Measurements from ENCODE around the gene DDX51.
A peak's percentile ranks its signal among the peaks of the same experiment; 100 is the strongest.

The DDX51 gene

GRCh38 chr12:132163041-132163910 is 19.2 kb upstream of the DDX51 start:
- ChIA-PET POLR2A (no interaction called here), CTCF (interaction anchor here (1.0 to 4.1 kb wide), 5 partner anchors 10 to 450 kb away, joined by 3 to 23 read pairs (median 3); no protein-coding TSS in a partner anchor)
- TF ChIP-seq CTCF (IDR thresholded peaks at IDR 0.05; ENCODE audit: insufficient read depth, low read length, missing control alignments): no peak
- H3K4me3 ChIP-seq (ENCODE audit: low read depth, low read length): no peak overlapping the region; the same call in 1 of the 2 replicates
- DNase-seq (ENCODE audit: low read depth, low spot score): no peak

DNA sequence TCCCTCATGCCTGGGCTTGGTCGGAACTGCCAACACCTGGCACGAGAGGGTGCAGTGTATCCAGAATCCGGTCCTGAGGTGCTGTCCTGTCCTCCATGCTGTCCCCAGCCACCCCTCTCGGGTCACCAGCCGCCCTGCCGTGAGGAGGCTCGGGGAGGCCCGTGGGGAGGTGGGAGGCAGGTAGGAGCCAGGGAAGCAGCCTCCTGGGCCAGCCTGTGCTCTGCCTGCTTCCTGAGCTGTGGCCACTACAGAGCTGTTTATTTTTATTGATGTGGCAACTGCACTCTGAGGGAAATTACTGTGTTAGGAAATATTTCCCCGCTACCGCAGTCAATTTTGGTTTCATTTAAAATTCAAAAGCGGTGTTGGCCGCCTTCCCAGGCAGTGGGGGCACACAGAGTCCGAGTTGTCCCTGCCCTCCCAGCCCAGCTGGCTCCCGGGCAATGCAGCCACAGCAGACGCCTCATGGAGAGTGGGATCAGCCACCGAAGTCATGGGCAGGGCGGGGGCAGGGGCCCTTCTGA is 18.5 kb upstream of the DDX51 start:
- TF ChIP-seq CTCF (IDR thresholded peaks at IDR 0.05; ENCODE audit: insufficient read depth, low read length, missing control alignments): no peak
- H3K4me3 ChIP-seq (ENCODE audit: low read depth, low read length): no peak overlapping the region; the same call in 1 of the 2 replicates
- ChIA-PET CTCF (interaction anchor here (1.0 to 4.1 kb wide), 5 partner anchors 9 to 451 kb away, joined by 3 to 23 read pairs (median 3); no protein-coding TSS in a partner anchor), POLR2A (no interaction called here)
- DNase-seq (ENCODE audit: low read depth, low spot score): peak; percentile 41

DNA sequence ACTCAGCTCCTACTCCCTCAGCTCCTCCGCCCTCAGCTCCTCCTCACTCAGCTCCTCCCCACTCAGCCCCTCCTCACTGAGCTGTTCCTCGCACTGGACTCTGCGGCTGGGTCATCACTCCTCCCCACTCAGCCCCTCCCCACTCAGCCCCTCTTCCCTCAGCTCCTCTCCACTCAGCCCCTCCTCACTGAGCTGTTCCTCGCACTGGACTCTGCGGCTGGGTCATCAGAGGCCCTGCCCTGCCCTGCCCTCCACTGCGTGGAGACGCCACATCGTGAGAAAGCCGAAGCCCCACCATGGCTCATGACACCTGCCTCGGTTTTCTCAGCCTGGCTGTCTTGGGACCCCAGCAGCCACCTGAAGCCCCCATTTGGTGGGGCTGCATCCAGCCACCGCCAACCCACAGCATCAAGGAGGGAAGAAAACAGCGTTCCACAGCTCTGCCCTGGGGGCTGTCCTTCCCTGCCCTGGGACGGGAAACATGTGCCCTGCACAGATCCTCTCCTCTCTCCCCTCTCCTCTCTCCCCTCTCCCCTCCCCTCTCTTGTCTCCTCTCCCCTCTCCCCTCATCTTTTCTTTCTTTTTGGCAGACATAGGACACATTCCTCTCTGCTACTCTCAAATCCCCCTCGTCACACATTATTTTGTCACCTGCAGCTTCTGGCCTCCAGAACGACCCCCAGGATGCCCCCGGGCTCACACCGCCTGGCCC is 17.8 kb upstream of the DDX51 start:
- no peak for DNase-seq (ENCODE audit: low read depth, low spot score)
- POLR2A ChIA-PET: no interaction called here
- no peak overlapping the region for H3K4me3 ChIP-seq (ENCODE audit: low read depth, low read length)
- TF ChIP-seq CTCF (IDR thresholded peaks at IDR 0.05; ENCODE audit: insufficient read depth, low read length, missing control alignments): no peak
- CTCF ChIA-PET: interaction anchor here (2.8 to 4.1 kb wide), 2 partner anchors 8 to 252 kb away, joined by 18 to 23 read pairs; no protein-coding TSS in a partner anchor

- DNase-seq (ENCODE audit: low read depth, low spot score): no peak
- ChIA-PET POLR2A (no interaction called here), CTCF (interaction anchor here (2.8 to 4.1 kb wide), 2 partner anchors 8 to 253 kb away, joined by 18 to 23 read pairs; no protein-coding TSS in a partner anchor)
- no peak overlapping the region for H3K4me3 ChIP-seq (ENCODE audit: low read depth, low read length)
- no peak for TF ChIP-seq CTCF (IDR thresholded peaks at IDR 0.05; ENCODE audit: insufficient read depth, low read length, missing control alignments)
Measured at GRCh38 chr12:132161036-132161781, 17.1 kb upstream of the DDX51 start.

DNA sequence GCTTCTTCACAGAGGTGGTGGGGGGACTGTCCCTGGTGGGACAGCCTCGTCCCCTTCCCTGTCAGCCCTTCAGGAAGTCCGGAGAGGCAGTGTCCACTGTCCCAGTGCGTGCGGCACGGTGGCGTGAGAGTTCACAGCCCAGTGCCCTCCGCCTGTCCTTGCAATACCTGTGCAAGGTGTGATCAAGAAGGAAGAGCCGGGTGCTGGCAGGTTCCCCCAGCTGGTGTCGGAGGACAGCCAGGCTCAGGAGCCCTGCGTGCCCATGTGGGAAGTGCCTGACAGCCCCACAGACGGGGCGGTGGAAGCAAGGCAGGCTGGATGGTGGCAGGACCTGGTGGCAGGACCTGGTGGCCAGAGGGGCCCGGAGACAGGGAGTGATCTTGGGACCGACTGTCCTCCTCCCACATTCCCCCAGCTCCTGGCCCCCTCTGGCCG is 16.5 kb upstream of the DDX51 start:
- TF ChIP-seq CTCF (IDR thresholded peaks at IDR 0.05; ENCODE audit: insufficient read depth, low read length, missing control alignments): no peak
- DNase-seq (ENCODE audit: low read depth, low spot score): no peak
- ChIA-PET POLR2A (no interaction called here), CTCF (interaction anchor here (4.1 kb wide), 1 partner anchor 254 kb away, joined by 18 read pairs; no protein-coding TSS in a partner anchor)
- H3K4me3 ChIP-seq (ENCODE audit: low read depth, low read length): no peak overlapping the region

Measured in AG04449 (cell line).